Adrenal gland (tissue), 12 donors: Measurements from ENCODE around the gene DIP2C. TPM values are rescaled to one million over a fixed set of nuclear protein-coding genes. Genes with fewer than 3 reads are reported as not detected.
"Not testable (repeated sequence)": the region's sequence is repeated elsewhere in the genome, so short reads cannot be mapped to it uniquely, and the experiment has no call there.

ENCODE experiments used
- DNase-seq, 7 donors: peaks; one replicate each; pipeline ENCODE4 v3.0.0-alpha.2; 2019 to 2020
- H3K27ac ChIP-seq, 5 donors: fragments of 200-600 bp; sonication (generic) in 4 of 5; 1 replicate in 3 of 5; 2 replicates in 2 of 5; pipeline versions ENCODE4 v1.5.1 to v1.8.0; 2016 to 2020; ENCODE audit warnings: mild to moderate bottlenecking in 1 of 5
- H3K27me3 ChIP-seq: fragments of 200-600 bp; 2 replicates; pipeline ENCODE4 v1.8.0; 2021
- H3K36me3 ChIP-seq, 2 donors: fragments of 200-600 bp; replicated peaks in 1 of 2; 1 replicate in 1 of 2; 2 replicates in 1 of 2; pipeline versions ENCODE4 v1.5.1 to v1.8.0; 2018 to 2022
- H3K4me1 ChIP-seq, 2 donors: fragments of 200-600 bp; replicated peaks in 1 of 2; 1 replicate in 1 of 2; 2 replicates in 1 of 2; pipeline versions ENCODE4 v1.5.1 to v1.8.0; 2018 to 2021
- H3K4me3 ChIP-seq, 4 donors: fragments of 200-600 bp; sonication (generic) in 3 of 4; one replicate each; pipeline ENCODE4 v1.5.1; 2016 to 2018
- H3K9me3 ChIP-seq, 3 donors: fragments of 200-600 bp; sonication (generic) in 1 of 3; replicated peaks in 1 of 3; 1 replicate in 2 of 3; 2 replicates in 1 of 3; pipeline versions ENCODE4 v1.5.1 to v1.8.0; 2016 to 2021
- CTCF ChIP-seq, 6 experiments: fragments of 450-650 bp in 4 of 6; fragments of 200-600 bp in 2 of 6; sonication (generic) in 1 of 6; IDR thresholded peaks; 1 replicate in 5 of 6; 2 replicates in 1 of 6; pipeline versions ENCODE4 v1.5.1 to v1.8.0; 2016 to 2021; ENCODE audit warnings: antibody characterized with exemption in 6 of 6, mild to moderate bottlenecking in 2 of 6, moderate library complexity in 1 of 6
- POLR2A ChIP-seq, 2 donors: fragments of 450-650 bp; IDR thresholded peaks; one replicate each; pipeline ENCODE4 v1.6.1; 2017; ENCODE audit warnings: antibody characterized with exemption in 2 of 2, mild to moderate bottlenecking in 2 of 2, moderate library complexity in 1 of 2
- WGBS, 4 donors: extraction: QIAGEN DNeasy Blood & Tissue Kit in 2 of 4; methylation state at CpG; one replicate each; pipeline versions ENCODE4 v1.1.5 to v1.1.7; 2013 to 2017; 5-methylcytosine and 5-hydroxymethylcytosine counted together
- intact Hi-C, 2 donors: fragments of 100-400 bp; cut with DNase I; formaldehyde crosslinking; loops; one replicate each; pipeline versions ENCODE4 v1.14.1 to v1.15.0; 2022 to 2023
- polyA plus RNA-seq, 3 donors: library from polyadenylated mRNA; stranded (reverse); fragments of 200-250 nt in 2 of 3; fragments of 350-450 nt in 1 of 3; fragmentation: Illumina TruSeq in 1 of 3; extraction: RNeasy Lipid Tissue Mini Kit (QIAGEN cat#74804) in 1 of 3; gene quantifications; one replicate each; pipeline ENCODE4 v1.2.3, GENCODE V29; 2013 to 2014
- total RNA-seq, 9 donors: library from RNA; depleted of rRNA in 4 of 9; stranded (reverse); fragments of >200 nt in 4 of 9; fragments of 120-200 nt in 1 of 9; fragmentation: NEBNext Ultra II Directional in 1 of 9; extraction: Animal tissue kit (Norgen Biotek cat#: 25700) in 1 of 9; gene quantifications; one replicate each; pipeline versions ENCODE4 v1.1.0 to v1.2.4, GENCODE V29; 2013 to 2023
- donor health status: healthy with polysubstance abuse.
- donor health status: Bipolar disorder and iron deficiency.
- donor health status: DM: yes; HTN: yes; CAD: no.
- donor health status: DM: no; HTN: no; CAD: no.
- donor health status: DM: no; HTN: no; CAD: no.
- donor health status: DM: yes; HTN: yes; CAD: no.

Gene DIP2C
- total and polyA plus RNA-seq, 12 donors: 4.8 to 23.9 (median 19.7) TPM

GRCh38 chr10:369684-370448, 319.6 kb downstream of the DIP2C start:
- no peak for TF ChIP-seq CTCF (IDR thresholded peaks at IDR 0.05)
- no peak for TF ChIP-seq POLR2A (IDR thresholded peaks at IDR 0.05)
- no peak overlapping the region for H3K27ac ChIP-seq
- H3K4me1 ChIP-seq: no peaks in the 10 kb centered on the region
- H3K4me3 ChIP-seq: no peak overlapping the region
- DNase-seq: no peak
- H3K36me3 ChIP-seq: peaks cover 0 to 27% of the 10 kb centered on the region in 2 donors
- intact Hi-C loops: no loop called here
- WGBS, 4 donors: 86 to 93% (median 89%) methylated on average over 22 of the region's 22 CpGs
- H3K9me3 ChIP-seq: no peaks in the 10 kb centered on the region
- H3K27me3 ChIP-seq: no peaks in the 10 kb centered on the region

GRCh38 chr10:369221-369683, 320.2 kb downstream of the DIP2C start:
- DNase-seq: no peak
- H3K9me3 ChIP-seq: no peaks in the 10 kb centered on the region
- TF ChIP-seq CTCF (IDR thresholded peaks at IDR 0.05): no peak
- TF ChIP-seq POLR2A (IDR thresholded peaks at IDR 0.05): no peak
- no peaks in the 10 kb centered on the region for H3K4me1 ChIP-seq
- 87 to 92% (median 90%) methylated on average over 4 to 18 of the region's 18 CpGs for WGBS, 4 donors
- intact Hi-C loops: no loop called here
- H3K27me3 ChIP-seq: no peaks in the 10 kb centered on the region
- H3K4me3 ChIP-seq: no peak overlapping the region
- H3K36me3 ChIP-seq: peaks cover 0 to 32% of the 10 kb centered on the region in 2 donors
- H3K27ac ChIP-seq: no peak overlapping the region

GRCh38 chr10:368579-369220, 320.8 kb downstream of the DIP2C start:
- DNase-seq: no peak
- no peak for TF ChIP-seq CTCF (IDR thresholded peaks at IDR 0.05)
- TF ChIP-seq POLR2A (IDR thresholded peaks at IDR 0.05): no peak
- H3K9me3 ChIP-seq: no peaks in the 10 kb centered on the region
- H3K27me3 ChIP-seq: no peaks in the 10 kb centered on the region
- H3K27ac ChIP-seq: no peak overlapping the region
- H3K4me1 ChIP-seq: no peaks in the 10 kb centered on the region
- H3K4me3 ChIP-seq: no peak overlapping the region
- intact Hi-C loops: no loop called here
- peaks cover 0 to 37% of the 10 kb centered on the region in 2 donors for H3K36me3 ChIP-seq
- WGBS, 4 donors: 84 to 98% (median 94%) methylated on average over 3 to 17 of the region's 17 CpGs

GRCh38 chr10:368107-368506, 321.4 kb downstream of the DIP2C start:
- H3K4me3 ChIP-seq, H3K27me3 ChIP-seq, H3K9me3 ChIP-seq, H3K27ac ChIP-seq, H3K4me1 ChIP-seq, intact Hi-C loops, DNase-seq: not testable (repeated sequence)
- H3K36me3 ChIP-seq: peaks cover 0 to 43% of the 10 kb centered on the region in 2 donors
- WGBS, 4 donors: 92 to 95% (median 93%) methylated on average over 5 to 10 of the region's 16 CpGs
